Pancreas (tissue), 10 donors: Measurements from ENCODE around the gene DOK3. TPM values are rescaled to one million over a fixed set of nuclear protein-coding genes. Genes with fewer than 3 reads are reported as not detected.
A peak's percentile ranks its signal among the peaks of the same experiment; 100 is the strongest.

Experiments used
- ATAC-seq, 4 donors: fragments of 200-7000 bp; cut with Tn5 transposase; one replicate each; pipeline versions ENCODE4 v1.8.0 to v1.9.1; 2020; ENCODE audit warnings: mild to moderate bottlenecking in 4 of 4, moderate library complexity in 4 of 4
- DNase-seq, 6 donors: peaks; one replicate each; pipeline ENCODE4 v3.0.0-alpha.2; 2020
- FAIRE-seq: peaks from 2 replicates; lab custom pipeline; 2012; peaks lifted over from hg19 to GRCh38; lab: Jason Lieb, UNC
- H3K27ac ChIP-seq, 4 donors: fragments of 200-600 bp; sonication (generic); 1 replicate in 3 of 4; 2 replicates in 1 of 4; pipeline versions ENCODE4 v1.5.0 to v1.8.0; 2020
- H3K27me3 ChIP-seq, 4 donors: fragments of 200-600 bp; one replicate each; pipeline ENCODE4 v1.8.0; 2021
- H3K36me3 ChIP-seq, 3 donors: fragments of 200-600 bp; sonication (generic) in 1 of 3; one replicate each; pipeline versions ENCODE4 v1.5.0 to v1.8.0; 2020 to 2021
- H3K4me1 ChIP-seq, 3 donors: fragments of 200-600 bp; one replicate each; pipeline ENCODE4 v1.8.0; 2021
- H3K4me3 ChIP-seq, 4 donors: fragments of 200-600 bp; sonication (generic) in 2 of 4; one replicate each; pipeline versions ENCODE4 v1.5.0 to v1.8.0; 2020 to 2021
- H3K9me3 ChIP-seq, 4 donors: fragments of 200-600 bp; one replicate each; pipeline ENCODE4 v1.8.0; 2021
- WGBS, 2 donors: extraction: QIAGEN DNeasy Blood & Tissue Kit; methylation state at CpG; one replicate each; pipeline ENCODE4 v1.1.7; 2013; 5-methylcytosine and 5-hydroxymethylcytosine counted together
- intact Hi-C, 3 donors: fragments of 100-400 bp; cut with DNase I; formaldehyde crosslinking; loops; one replicate each; pipeline versions ENCODE4 v1.11.1 to v1.14.2; 2022
- polyA plus RNA-seq, 2 donors: library from polyadenylated mRNA; stranded (reverse); fragments of 200-250 nt; gene quantifications; one replicate each; pipeline ENCODE4 v1.2.3, GENCODE V29; 2013
- total RNA-seq, 6 donors: library from RNA; stranded (reverse); fragmentation: NEBNext Ultra II Directional in 4 of 6; extraction: Animal tissue kit (Norgen Biotek cat#: 25700) in 4 of 6; gene quantifications; one replicate each; pipeline versions ENCODE4 v1.2.1 to v1.2.4, GENCODE V29; 2021 to 2023
- TF ChIP-seq, protein P1 (sequence below), 4 donors: fragments of 200-600 bp; sonication (generic) in 3 of 4; IDR thresholded peaks; one replicate each; pipeline versions ENCODE4 v1.5.0 to v1.8.0; 2021; ENCODE audit warnings: antibody characterized with exemption in 4 of 4
- donor health status: healthy with polysubstance abuse.
- donor health status: DM: no; HTN: no; CAD: no; lungs with moderate emphysema.
- donor health status: DM: no; HTN: no; CAD: no.
- donor health status: control.
- donor health status: control.
- donor health status: Bipolar disorder and iron deficiency.
- donor health status: DM: yes; HTN: yes; CAD: no.
- donor health status: DM: no; HTN: no; CAD: no.
- donor health status: DM: no; HTN: no; CAD: no.
- donor health status: DM: yes; HTN: yes; CAD: no.

Gene DOK3
- total and polyA plus RNA-seq, 8 donors: 0.98 to 11.4 (median 4.7) TPM

DNA sequence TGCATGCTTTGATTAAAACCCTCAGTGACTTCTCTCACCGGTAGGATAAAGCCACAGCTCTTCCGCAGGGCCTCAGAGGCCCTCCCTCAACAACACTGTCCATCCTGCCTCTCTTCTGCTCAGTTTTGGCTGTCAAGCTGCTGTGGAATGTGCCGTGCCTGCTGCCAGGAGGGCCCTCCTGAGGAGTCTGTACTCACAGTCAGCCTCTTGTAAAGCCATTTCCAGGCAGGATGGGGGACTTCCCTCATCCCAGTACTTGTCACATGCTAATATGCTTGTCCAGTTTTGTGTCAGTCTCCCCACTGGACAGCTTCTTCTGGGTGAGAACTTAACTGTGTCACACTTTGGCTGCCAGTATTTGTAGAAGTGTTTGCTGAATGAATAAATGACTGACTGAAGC is 21.0 kb upstream of the DOK3 start:
- H3K27me3 ChIP-seq: no peaks in the 10 kb centered on the region
- WGBS, 2 donors: 81 to 91% methylated on average over 3 of the region's 3 CpGs
- DNase-seq (peak in 1 of 6 donors; percentile 21), FAIRE-seq (no peak), ATAC-seq (no peak)
- no peaks in the 10 kb centered on the region for H3K4me1 ChIP-seq
- TF ChIP-seq, protein P1, sequence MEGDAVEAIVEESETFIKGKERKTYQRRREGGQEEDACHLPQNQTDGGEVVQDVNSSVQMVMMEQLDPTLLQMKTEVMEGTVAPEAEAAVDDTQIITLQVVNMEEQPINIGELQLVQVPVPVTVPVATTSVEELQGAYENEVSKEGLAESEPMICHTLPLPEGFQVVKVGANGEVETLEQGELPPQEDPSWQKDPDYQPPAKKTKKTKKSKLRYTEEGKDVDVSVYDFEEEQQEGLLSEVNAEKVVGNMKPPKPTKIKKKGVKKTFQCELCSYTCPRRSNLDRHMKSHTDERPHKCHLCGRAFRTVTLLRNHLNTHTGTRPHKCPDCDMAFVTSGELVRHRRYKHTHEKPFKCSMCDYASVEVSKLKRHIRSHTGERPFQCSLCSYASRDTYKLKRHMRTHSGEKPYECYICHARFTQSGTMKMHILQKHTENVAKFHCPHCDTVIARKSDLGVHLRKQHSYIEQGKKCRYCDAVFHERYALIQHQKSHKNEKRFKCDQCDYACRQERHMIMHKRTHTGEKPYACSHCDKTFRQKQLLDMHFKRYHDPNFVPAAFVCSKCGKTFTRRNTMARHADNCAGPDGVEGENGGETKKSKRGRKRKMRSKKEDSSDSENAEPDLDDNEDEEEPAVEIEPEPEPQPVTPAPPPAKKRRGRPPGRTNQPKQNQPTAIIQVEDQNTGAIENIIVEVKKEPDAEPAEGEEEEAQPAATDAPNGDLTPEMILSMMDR (IDR thresholded peaks at IDR 0.05): no peak
- no peak overlapping the region for H3K27ac ChIP-seq
- no peak overlapping the region for H3K4me3 ChIP-seq
- H3K9me3 ChIP-seq: no peaks in the 10 kb centered on the region
- intact Hi-C loops: no loop called here
- H3K36me3 ChIP-seq: peaks cover 0 to 56% (median 8%) of the 10 kb centered on the region in 3 donors

DNA sequence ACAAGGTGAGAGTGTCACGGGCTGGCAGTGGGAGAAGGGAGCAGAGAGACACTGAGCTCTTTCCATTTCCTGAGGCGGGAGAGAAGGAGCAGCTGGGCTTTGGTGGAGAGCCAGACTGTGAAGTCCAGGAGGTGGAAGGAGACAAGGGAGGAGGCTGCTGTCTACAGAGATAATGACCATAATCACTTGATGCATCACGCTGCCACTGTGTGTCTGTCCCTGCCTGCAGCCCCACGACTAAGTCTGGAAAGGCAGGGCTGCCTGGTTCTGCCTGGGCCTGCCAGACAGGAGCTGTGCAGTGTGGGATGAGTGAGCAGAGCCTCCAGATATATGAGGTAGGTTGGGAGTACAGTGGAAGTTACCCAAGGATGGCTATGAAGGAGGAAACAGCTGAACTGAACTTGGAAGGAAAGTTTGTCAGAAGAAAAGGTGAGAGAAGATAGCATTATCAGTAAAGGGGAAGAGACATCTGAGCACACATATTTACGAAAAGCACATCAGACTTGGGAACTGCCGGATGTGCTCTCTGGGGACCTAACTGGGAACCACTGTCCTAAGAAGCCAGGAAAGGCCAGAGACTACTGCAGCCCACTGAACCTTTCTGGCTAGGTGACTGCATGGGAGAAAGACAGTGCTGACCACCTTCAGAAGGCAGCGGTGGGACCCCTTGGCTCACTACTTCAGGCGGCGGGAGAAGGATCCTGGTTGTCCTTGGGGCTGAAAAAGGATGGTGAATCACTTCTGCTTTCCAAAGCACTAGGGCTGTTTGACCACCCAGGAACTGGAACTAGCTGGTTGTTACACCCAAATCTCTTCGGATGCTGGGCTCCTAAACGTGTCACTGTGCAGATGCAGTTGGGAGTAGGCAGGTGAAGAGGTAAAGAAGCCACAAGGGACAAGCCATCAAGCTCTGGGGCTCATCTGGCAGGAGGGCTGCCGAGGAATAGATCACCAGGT is 19.9 kb upstream of the DOK3 start:
- Histone ChIP-seq H3K4me1 (no peaks in the 10 kb centered on the region), H3K36me3 (peaks cover 0 to 67% (median 8%) of the 10 kb centered on the region in 3 donors), H3K27ac (no peak overlapping the region), H3K9me3 (no peaks in the 10 kb centered on the region), H3K27me3 (no peaks in the 10 kb centered on the region), H3K4me3 (no peak overlapping the region)
- DNase-seq: peak in 1 of 6 donors; percentile 22
- no peak for FAIRE-seq
- ATAC-seq: no peak
- 86 to 90% methylated on average over 12 of the region's 12 CpGs for WGBS, 2 donors
- TF ChIP-seq, protein P1 (IDR thresholded peaks at IDR 0.05): no peak
- intact Hi-C loops: no loop called here

DNA sequence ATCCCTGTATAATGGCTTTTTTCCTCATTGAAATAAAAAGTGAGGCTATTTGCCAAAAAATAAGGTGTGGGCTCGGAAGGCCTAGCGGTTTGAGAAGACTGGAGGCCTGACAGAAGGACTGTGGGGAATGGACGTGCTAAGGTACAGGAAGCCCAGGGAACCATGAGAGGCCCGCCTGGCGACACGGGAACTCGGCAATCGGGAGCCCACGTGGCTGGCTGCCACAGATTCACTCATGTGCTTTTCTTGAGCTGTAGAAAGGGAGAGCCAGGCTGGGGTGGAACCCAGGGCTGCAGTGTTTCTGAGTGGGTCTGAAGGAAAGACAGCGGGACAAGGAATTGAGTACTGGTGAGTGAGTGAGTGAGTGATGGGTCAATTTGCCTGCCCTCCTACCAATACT is 19.0 kb upstream of the DOK3 start:
- Histone ChIP-seq H3K9me3 (no peaks in the 10 kb centered on the region), H3K4me1 (no peaks in the 10 kb centered on the region), H3K36me3 (peaks cover 3 to 76% (median 8%) of the 10 kb centered on the region in 3 donors), H3K4me3 (no peak overlapping the region), H3K27ac (no peak overlapping the region), H3K27me3 (no peaks in the 10 kb centered on the region)
- DNase-seq (peak in 1 of 6 donors; percentile 36), FAIRE-seq (no peak), ATAC-seq (no peak)
- WGBS, 2 donors: 91% methylated on average over 10 of the region's 10 CpGs
- TF ChIP-seq, protein P1 (IDR thresholded peaks at IDR 0.05): no peak
- intact Hi-C loops: no loop called here

DNA sequence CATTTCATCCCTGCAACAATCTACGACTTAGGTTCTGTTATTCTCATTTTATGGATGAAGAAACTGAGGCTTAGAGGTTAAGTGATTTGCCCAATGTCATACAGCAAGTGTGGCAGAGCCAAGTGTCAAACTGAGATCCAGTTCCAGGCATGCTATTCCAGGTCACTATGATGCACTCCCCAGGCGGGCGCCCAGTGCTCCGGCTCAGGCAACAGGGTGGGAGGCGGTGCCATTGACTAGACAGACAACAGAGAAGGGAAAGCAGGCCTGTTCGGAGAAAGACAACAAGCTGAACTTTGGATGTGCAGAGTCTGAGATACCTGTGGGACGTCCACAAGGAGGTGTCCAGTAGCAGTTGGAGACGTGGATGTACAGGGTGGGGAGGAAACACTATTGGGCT is 18.0 kb upstream of the DOK3 start:
- intact Hi-C loops: no loop called here
- peaks cover 3 to 76% (median 8%) of the 10 kb centered on the region in 3 donors for H3K36me3 ChIP-seq
- TF ChIP-seq, protein P1 (IDR thresholded peaks at IDR 0.05): no peak

DNA sequence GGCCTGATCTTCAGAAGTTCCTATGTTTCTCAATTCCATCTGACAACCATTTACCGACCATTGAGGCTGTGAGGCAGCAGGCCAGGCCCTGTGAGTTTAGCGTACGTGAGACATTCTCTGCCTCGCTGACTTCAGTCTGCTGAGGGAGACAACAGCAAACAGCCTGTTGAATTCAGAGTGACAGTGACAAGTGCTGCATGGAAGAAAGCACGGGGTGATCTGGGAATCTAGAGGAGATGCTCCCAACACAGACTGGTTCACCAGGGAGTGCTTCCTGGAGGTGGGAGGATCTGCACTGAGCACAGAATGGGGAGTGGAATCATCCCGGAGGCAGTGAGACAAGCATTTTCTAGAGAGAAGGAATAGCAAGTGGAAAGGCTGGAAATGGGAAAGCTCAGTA is 17.2 kb upstream of the DOK3 start:
- H3K27ac ChIP-seq: no peak overlapping the region
- no peak for ATAC-seq
- intact Hi-C loops: no loop called here
- H3K4me3 ChIP-seq: no peak overlapping the region
- H3K9me3 ChIP-seq: no peaks in the 10 kb centered on the region
- H3K4me1 ChIP-seq: no peaks in the 10 kb centered on the region
- no peaks in the 10 kb centered on the region for H3K27me3 ChIP-seq
- peaks cover 3 to 73% (median 8%) of the 10 kb centered on the region in 3 donors for H3K36me3 ChIP-seq
- TF ChIP-seq, protein P1 (IDR thresholded peaks at IDR 0.05): no peak
- FAIRE-seq: no peak
- DNase-seq: peak in 1 of 6 donors; percentile 8
- WGBS, 2 donors: 86 to 87% methylated on average over 6 of the region's 6 CpGs

More for the DNA sequence above, 18.0 kb upstream of the DOK3 start:
- FAIRE-seq (no peak), ATAC-seq (no peak), DNase-seq (peak in 1 of 6 donors; percentile 23)
- no peak overlapping the region for H3K27ac ChIP-seq
- 95 to 96% methylated on average over 8 of the region's 8 CpGs for WGBS, 2 donors
- H3K9me3 ChIP-seq: no peaks in the 10 kb centered on the region
- no peaks in the 10 kb centered on the region for H3K4me1 ChIP-seq
- H3K27me3 ChIP-seq: no peaks in the 10 kb centered on the region
- no peak overlapping the region for H3K4me3 ChIP-seq
